Activated CD8-positive, alpha-beta T cell treated with anti-CD3 and anti-CD28 coated beads, Interleukin-2, amount 10 ng/mL, durations not matched to agents 7 days and 5 days (primary cell): Measurements from ENCODE around the gene VPS13C. TPM values are rescaled to one million over a fixed set of nuclear protein-coding genes. Genes with fewer than 3 reads are reported as not detected.
"Not testable (repeated sequence)": the region's sequence is repeated elsewhere in the genome, so short reads cannot be mapped to it uniquely, and the experiment has no call there.

ENCODE experiments used
- ATAC-seq: fragments of 150-1000 bp; cut with Tn5 transposase; one replicate; pipeline ENCODE4 v1.10.0; 2021; ENCODE audit warnings: moderate library complexity
- CTCF ChIA-PET: fragments of 350-600 bp; sonication (Branson Sonifier 250); formaldehyde crosslinking; loops from one replicate; lab custom pipeline; 2021; ENCODE audit warnings: antibody characterized with exemption; lab: Charles Lee
- POLR2A ChIA-PET: fragments of 350-600 bp; sonication (Branson Sonifier 250); formaldehyde crosslinking; loops from one replicate; lab custom pipeline; 2021; ENCODE audit warnings: antibody characterized with exemption; lab: Charles Lee
- DNase-seq: peaks from one replicate; pipeline ENCODE4 v3.0.0-alpha.2; 2020
- H3K27ac Mint-ChIP-seq: one replicate; pipeline ENCODE4 v1.8.0; 2021; ENCODE audit warnings: mild to moderate bottlenecking, mixed read lengths
- H3K27me3 Mint-ChIP-seq: one replicate; pipeline ENCODE4 v1.8.0; 2021; ENCODE audit warnings: low read depth, mixed read lengths
- H3K36me3 Mint-ChIP-seq: one replicate; pipeline ENCODE4 v1.8.0; 2021; ENCODE audit warnings: low read depth, mixed read lengths
- H3K4me1 Mint-ChIP-seq: one replicate; pipeline ENCODE4 v1.8.0; 2021; ENCODE audit warnings: low read depth, mixed read lengths
- H3K4me3 Mint-ChIP-seq: one replicate; pipeline ENCODE4 v1.8.0; 2021; ENCODE audit warnings: mild to moderate bottlenecking, mixed read lengths
- H3K9me3 Mint-ChIP-seq: one replicate; pipeline ENCODE4 v1.8.0; 2022; ENCODE audit warnings: mixed read lengths; ENCODE audit not compliant: insufficient read depth
- total RNA-seq, 2 experiments: library from RNA; stranded (reverse); gene quantifications; one replicate each; pipeline ENCODE4 v1.2.3, GENCODE V29; 2021

VPS13C gene
- total RNA-seq, 2 experiments from 2014 or later, result 58.3 to 64.7 TPM

DNA sequence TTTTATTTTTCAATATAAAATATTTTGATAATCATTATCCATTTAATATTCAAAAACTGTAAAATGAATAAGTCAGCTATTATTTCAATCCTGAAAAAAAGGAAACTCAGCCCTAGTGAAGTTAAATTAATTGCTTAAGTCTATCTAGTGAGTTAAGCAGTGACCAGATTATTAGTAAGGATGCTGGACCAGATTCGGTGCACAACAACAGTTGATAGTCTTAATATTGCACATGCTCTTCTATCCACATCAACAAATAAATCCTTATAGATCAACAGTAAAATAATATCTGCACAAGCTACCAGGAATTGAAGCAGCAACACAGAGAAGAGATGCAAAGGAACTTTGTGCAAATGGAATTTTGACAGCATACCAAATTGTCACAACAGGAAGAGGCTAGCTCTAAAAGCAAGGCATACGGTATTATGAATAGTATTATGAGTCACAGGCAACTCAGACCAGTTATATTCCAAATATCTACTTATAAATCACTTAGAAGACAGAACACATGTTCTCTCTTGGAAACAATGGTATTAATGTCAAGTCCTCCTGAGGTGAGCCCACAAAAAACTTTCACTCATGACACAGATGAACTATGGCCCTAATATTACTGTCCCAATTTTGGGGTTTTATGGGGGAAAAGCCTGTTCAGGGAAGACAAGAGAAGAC is 24.9 kb downstream of the VPS13C start:
- ChIA-PET CTCF (interaction anchor here (1.5 kb wide), 1 partner anchor 25 kb away, joined by 7 read pairs; the partner anchor contains the start of gene VPS13C), POLR2A (no interaction called here)
- H3K9me3 Mint-ChIP-seq, result no peaks in the 10 kb centered on the region
- DNase-seq (no peak), ATAC-seq (no peak)
- no peak overlapping the region for H3K4me3 Mint-ChIP-seq
- peaks cover 39% of the 10 kb centered on the region for H3K36me3 Mint-ChIP-seq
- no peaks in the 10 kb centered on the region for H3K27me3 Mint-ChIP-seq
- H3K27ac Mint-ChIP-seq, result no peak overlapping the region
- peaks cover 7% of the 10 kb centered on the region for H3K4me1 Mint-ChIP-seq

DNA sequence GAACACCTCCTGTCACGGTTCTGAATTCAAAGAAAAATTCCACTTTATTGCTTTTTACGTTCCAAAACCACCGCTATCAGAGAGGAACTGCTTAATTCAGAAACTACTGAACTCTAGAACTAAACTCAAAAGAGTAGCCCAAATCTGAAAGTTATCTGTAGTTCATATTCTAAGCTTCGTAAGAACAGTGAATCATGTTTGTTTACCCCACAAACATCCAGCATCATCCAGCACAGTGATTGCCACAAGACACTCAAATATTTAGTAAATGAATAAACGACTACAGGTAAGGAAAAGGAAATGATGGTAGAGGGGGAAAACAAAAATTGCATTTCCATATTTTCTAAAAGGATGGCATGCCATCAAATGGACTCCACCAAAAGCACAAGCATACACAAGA is 32.3 kb downstream of the VPS13C start:
- H3K36me3 Mint-ChIP-seq, result peaks cover 48% of the 10 kb centered on the region
- H3K9me3 Mint-ChIP-seq, result no peaks in the 10 kb centered on the region
- peaks cover 2% of the 10 kb centered on the region for H3K4me1 Mint-ChIP-seq
- ChIA-PET POLR2A (no interaction called here), CTCF (interaction anchor here (1.7 kb wide), 1 partner anchor 32 kb away, joined by 7 read pairs; the partner anchor contains the start of gene VPS13C)
- no peak for ATAC-seq
- no peaks in the 10 kb centered on the region for H3K27me3 Mint-ChIP-seq
- no peak overlapping the region for H3K4me3 Mint-ChIP-seq
- no peak overlapping the region for H3K27ac Mint-ChIP-seq
- DNase-seq, result no peak

DNA sequence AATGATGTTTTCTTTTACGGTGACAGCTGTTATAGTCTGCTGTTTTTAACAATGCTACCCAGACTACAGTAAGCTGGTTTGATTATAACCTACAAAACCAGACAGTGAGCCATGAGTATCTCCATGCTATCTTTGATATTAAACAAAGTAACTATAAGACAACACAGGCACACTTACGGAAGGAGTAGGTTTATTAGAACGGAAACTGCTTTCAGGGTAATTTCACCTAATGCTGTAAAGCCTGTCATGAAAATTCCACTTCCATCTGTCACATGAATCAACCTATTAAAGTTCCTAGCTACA is 33.0 kb downstream of the VPS13C start:
- DNase-seq, result no peak
- ATAC-seq, result no peak
- H3K27me3 Mint-ChIP-seq, result no peaks in the 10 kb centered on the region
- H3K9me3 Mint-ChIP-seq, result no peaks in the 10 kb centered on the region
- POLR2A ChIA-PET, result no interaction called here
- H3K4me3 Mint-ChIP-seq, result no peak overlapping the region
- CTCF ChIA-PET, result interaction anchor here (1.7 kb wide), 1 partner anchor 33 kb away, joined by 7 read pairs; the partner anchor contains the start of gene VPS13C
- peaks cover 47% of the 10 kb centered on the region for H3K36me3 Mint-ChIP-seq
- peaks cover 2% of the 10 kb centered on the region for H3K4me1 Mint-ChIP-seq
- H3K27ac Mint-ChIP-seq, result no peak overlapping the region

GRCh38 chr15:62026487-62027262 is 33.6 kb downstream of the VPS13C start:
- Mint-ChIP-seq H3K36me3 (peaks cover 51% of the 10 kb centered on the region), H3K27me3 (no peaks in the 10 kb centered on the region), H3K4me3 (no peak overlapping the region), H3K9me3 (peaks cover 3% of the 10 kb centered on the region), H3K27ac (no peak overlapping the region), H3K4me1 (peaks cover 2% of the 10 kb centered on the region)
- CTCF ChIA-PET, result interaction anchor here (1.7 kb wide), 1 partner anchor 34 kb away, joined by 7 read pairs; the partner anchor contains the start of gene VPS13C
- POLR2A ChIA-PET, result no interaction called here
- DNase-seq (no peak), ATAC-seq (no peak)

DNA sequence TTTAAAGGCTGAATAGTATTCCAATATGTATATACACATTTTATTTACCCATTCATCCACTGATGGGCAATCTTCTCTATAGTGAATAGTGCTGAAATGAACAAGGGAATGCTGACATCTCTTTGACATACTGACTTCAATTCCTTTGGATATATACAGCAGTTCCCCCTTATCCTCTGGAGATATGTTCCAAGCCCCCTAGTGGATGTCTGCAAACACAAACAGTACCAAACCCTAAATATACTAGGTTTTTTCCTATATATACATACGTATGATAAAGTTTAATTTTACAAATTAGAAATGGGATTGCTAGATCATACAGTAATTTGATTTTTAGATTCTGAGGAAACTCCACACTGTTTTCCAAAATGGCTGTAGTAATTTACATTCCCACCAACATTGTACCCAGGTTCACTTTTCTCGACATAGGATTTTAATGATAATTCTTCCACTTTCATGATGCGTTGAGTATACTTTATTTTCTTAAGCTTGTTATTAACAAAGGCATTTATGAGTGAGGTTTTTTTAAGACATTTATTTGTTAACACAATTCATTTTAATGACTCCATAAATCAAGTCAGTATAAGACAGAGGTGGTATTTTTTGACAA is 38.2 kb downstream of the VPS13C start:
- Mint-ChIP-seq H3K27me3 (no peaks in the 10 kb centered on the region), H3K4me3 (no peak overlapping the region), H3K36me3 (peaks cover 55% of the 10 kb centered on the region), H3K27ac (no peak overlapping the region), H3K4me1 (no peaks in the 10 kb centered on the region), H3K9me3 (peaks cover 6% of the 10 kb centered on the region)
- ChIA-PET POLR2A (no interaction called here), CTCF (interaction anchor here (1.0 to 1.4 kb wide), 2 partner anchors 38 to 187 kb away, joined by 3 to 4 read pairs; partner anchors contain the start of gene VPS13C)
- no peak for DNase-seq
- ATAC-seq, result no peak

DNA sequence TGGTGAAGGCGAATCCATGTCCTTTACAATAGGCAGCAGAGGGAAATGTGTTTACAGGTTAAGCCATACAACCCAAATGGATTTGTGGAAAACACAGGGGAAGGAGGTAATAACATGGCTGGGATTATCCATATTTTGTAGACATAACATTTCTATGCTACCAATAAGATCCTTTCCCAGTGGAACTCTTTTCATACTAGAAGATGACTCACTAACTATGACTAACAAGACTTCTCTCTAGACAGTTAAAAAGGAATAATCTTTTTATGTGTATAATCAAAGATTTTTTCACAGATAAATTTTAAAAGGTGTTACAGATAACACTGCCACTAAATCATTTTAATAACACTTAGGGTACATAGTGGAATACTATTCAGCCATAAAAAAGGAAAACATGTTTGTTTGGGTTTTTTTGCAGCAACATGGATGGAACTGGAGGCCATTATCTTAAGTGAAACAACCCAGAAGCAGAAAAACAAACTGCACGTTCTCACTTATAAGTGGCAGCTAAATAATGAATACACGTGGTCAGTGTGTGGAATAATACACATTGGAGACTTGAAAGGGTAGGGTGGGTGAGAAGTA is 39.6 kb downstream of the VPS13C start:
- ChIA-PET CTCF (interaction anchor here (0.9 kb wide), 1 partner anchor 46 kb away, joined by 3 read pairs; no protein-coding TSS in a partner anchor), POLR2A (no interaction called here)
- Mint-ChIP-seq H3K4me1 (no peaks in the 10 kb centered on the region), H3K9me3 (peaks cover 6% of the 10 kb centered on the region), H3K4me3 (no peak overlapping the region), H3K36me3 (peaks cover 58% of the 10 kb centered on the region), H3K27me3 (no peaks in the 10 kb centered on the region), H3K27ac (no peak overlapping the region)
- no peak for ATAC-seq
- no peak for DNase-seq

GRCh38 chr15:62005354-62005753 is 54.9 kb downstream of the VPS13C start:
- POLR2A ChIA-PET, DNase-seq, CTCF ChIA-PET, ATAC-seq, H3K27ac Mint-ChIP-seq, H3K9me3 Mint-ChIP-seq, H3K4me1 Mint-ChIP-seq, H3K27me3 Mint-ChIP-seq, H3K4me3 Mint-ChIP-seq: not testable (repeated sequence)
- peaks cover 28% of the 10 kb centered on the region for H3K36me3 Mint-ChIP-seq

DNA sequence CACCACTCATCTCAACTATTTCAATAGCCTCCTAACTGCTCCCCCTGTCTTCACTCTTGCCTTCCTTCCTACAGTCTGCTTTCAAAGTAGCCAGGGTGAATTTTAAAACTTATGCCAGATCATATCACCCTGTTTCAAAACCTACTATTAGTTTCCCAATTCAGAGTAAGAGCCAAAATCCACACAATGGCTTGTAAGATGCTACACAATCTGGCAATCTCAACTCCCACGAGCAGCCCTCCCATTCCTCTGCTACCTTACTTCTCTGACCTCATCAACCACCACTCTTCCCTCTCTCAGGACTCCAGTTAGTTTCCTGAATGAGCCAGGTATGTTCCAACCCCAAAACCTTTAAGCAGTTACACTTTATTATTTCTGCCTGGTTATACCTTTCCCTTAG is 62.5 kb downstream of the VPS13C start:
- Mint-ChIP-seq H3K4me3 (no peak overlapping the region), H3K4me1 (no peaks in the 10 kb centered on the region), H3K27ac (no peak overlapping the region), H3K9me3 (no peaks in the 10 kb centered on the region), H3K27me3 (no peaks in the 10 kb centered on the region), H3K36me3 (peaks cover 26% of the 10 kb centered on the region)
- ChIA-PET POLR2A (no interaction called here), CTCF (no interaction called here)
- DNase-seq (no peak), ATAC-seq (no peak)

DNA sequence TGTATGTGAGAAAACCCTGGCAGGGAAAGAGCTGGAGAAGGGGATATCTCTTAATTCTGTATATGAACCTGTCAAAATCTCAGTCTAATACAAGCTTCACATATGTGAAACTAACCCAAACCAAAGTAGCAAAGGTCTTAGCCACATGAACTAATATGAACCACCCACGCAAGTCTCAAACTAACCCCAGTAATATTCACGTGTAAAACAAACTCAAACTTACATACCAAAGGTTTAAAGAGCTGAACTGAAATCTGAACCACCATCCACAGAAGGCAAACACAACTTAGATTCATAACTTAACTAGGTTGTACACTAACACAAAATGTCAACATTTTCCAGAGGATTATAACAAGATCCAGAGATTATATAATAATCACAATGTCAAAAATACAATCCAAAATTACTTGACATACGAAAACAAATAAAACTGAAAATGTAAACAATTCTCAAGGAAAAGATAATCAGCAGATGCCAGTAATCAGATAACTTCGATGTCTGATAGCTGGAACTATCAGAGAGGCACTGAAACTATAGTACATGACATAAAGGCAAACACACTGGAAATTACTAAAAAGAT is 64.1 kb downstream of the VPS13C start:
- H3K9me3 Mint-ChIP-seq, result no peaks in the 10 kb centered on the region
- no peak overlapping the region for H3K27ac Mint-ChIP-seq
- ChIA-PET POLR2A (no interaction called here), CTCF (interaction anchor here (1.1 kb wide), 1 partner anchor 13 kb away, joined by 4 read pairs; no protein-coding TSS in a partner anchor)
- no peaks in the 10 kb centered on the region for H3K4me1 Mint-ChIP-seq
- no peaks in the 10 kb centered on the region for H3K27me3 Mint-ChIP-seq
- no peak for DNase-seq
- no peak overlapping the region for H3K4me3 Mint-ChIP-seq
- no peak for ATAC-seq
- peaks cover 26% of the 10 kb centered on the region for H3K36me3 Mint-ChIP-seq

DNA sequence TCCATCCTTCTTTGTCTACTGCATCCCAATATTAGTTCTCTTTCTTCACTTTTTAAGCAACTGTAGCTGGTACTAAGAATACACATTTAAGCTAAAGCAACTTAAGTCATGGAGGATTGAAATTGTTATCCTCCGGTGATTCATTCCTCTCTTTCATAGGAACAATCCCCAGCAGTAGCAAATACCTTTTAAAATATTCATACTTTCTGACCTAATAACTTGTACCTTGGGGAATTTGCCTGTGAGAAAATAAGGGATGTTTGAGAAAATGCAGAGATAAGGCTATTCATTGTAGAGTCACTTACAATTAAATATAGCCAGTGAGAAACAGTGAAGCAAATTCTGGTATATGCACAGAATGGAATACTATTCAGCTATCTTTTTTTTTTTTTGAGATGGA is 66.0 kb downstream of the VPS13C start:
- Mint-ChIP-seq H3K9me3 (no peaks in the 10 kb centered on the region), H3K4me1 (no peaks in the 10 kb centered on the region), H3K36me3 (peaks cover 34% of the 10 kb centered on the region), H3K27ac (no peak overlapping the region), H3K4me3 (no peak overlapping the region), H3K27me3 (no peaks in the 10 kb centered on the region)
- CTCF ChIA-PET, result interaction anchor here (0.7 kb wide), 1 partner anchor 17 kb away, joined by 3 read pairs; no protein-coding TSS in a partner anchor
- no peak for DNase-seq
- ATAC-seq, result no peak
- POLR2A ChIA-PET, result no interaction called here

GRCh38 chr15:61992518-61992917 is 67.7 kb downstream of the VPS13C start:
- Mint-ChIP-seq H3K27me3 (no peaks in the 10 kb centered on the region), H3K9me3 (peaks cover 8% of the 10 kb centered on the region), H3K4me3 (no peak overlapping the region), H3K27ac (no peak overlapping the region), H3K36me3 (peaks cover 46% of the 10 kb centered on the region), H3K4me1 (no peaks in the 10 kb centered on the region)
- POLR2A ChIA-PET, result interaction anchor here (0.9 kb wide), 1 partner anchor 68 kb away, joined by 3 read pairs; the partner anchor contains the start of gene VPS13C
- DNase-seq (no peak), ATAC-seq (no peak)
- CTCF ChIA-PET, result interaction anchor here (0.8 to 1.5 kb wide), 2 partner anchors 9 to 79 kb away, joined by 3 to 8 read pairs; no protein-coding TSS in a partner anchor
